IMR-90 (cell line): ENCODE data around the gene RAB27B. TPM values are rescaled to one million over a fixed set of nuclear protein-coding genes. Genes with fewer than 3 reads are reported as not detected.

Experiments
- ATAC-seq: fragments of 200-7000 bp; cut with Tn5 transposase; 2 replicates; pipeline ENCODE4 v1.9.1; 2020; ENCODE audit warnings: low read depth, mild to moderate bottlenecking, moderate library complexity
- BruUV-seq: library from RNA; stranded (reverse); fragments of 400-500 nt; replicated peaks from 2 replicates; lab custom pipeline; 2021; lab: Mats Ljungman, UMichigan
- CTCF ChIA-PET: fragments of 300-600 bp; formaldehyde crosslinking; extraction: SDS; loops from one replicate; lab custom pipeline; 2021; ENCODE audit warnings: antibody characterized with exemption; lab: Yijun Ruan, JAX
- POLR2A ChIA-PET: fragments of 300-600 bp; sonication (Branson Sonifier 250); formaldehyde crosslinking; loops from one replicate; lab custom pipeline; 2022; ENCODE audit warnings: antibody characterized with exemption; ENCODE audit not compliant: unreplicated experiment; lab: Charles Lee
- DNase-seq: peaks from one replicate; pipeline ENCODE4 v3.0.0; 2013
- H2AFZ ChIP-seq: replicated peaks from 2 replicates; pipeline ENCODE3; 2013; ENCODE audit warnings: low read length, mild to moderate bottlenecking; ENCODE audit not compliant: poor library complexity
- H2AK5ac ChIP-seq: 2 replicates; pipeline ENCODE4 v1.6.1; 2013; ENCODE audit warnings: low read depth, low read length, inconsistent platforms
- H2AK9ac ChIP-seq: replicated peaks from 2 replicates; pipeline ENCODE3; 2013; ENCODE audit warnings: mild to moderate bottlenecking, low read depth, low read length, moderate library complexity; ENCODE audit not compliant: poor library complexity
- H2BK120ac ChIP-seq: 2 replicates; pipeline ENCODE4 v1.6.1; 2013; ENCODE audit warnings: low read depth, low read length, inconsistent platforms
- H2BK15ac ChIP-seq: 3 replicates; pipeline ENCODE4 v1.6.1; 2013; ENCODE audit warnings: low read depth, low read length, inconsistent platforms
- H2BK20ac ChIP-seq: 2 replicates; pipeline ENCODE4 v1.6.1; 2013; ENCODE audit warnings: low read depth, mild to moderate bottlenecking, inconsistent platforms, low read length, moderate library complexity
- H2BK5ac ChIP-seq: 2 replicates; pipeline ENCODE4 v1.6.1; 2013; ENCODE audit warnings: mild to moderate bottlenecking, low read depth, low read length, inconsistent platforms; ENCODE audit not compliant: poor library complexity, severe bottlenecking
- H3K14ac ChIP-seq: replicated peaks from 2 replicates; pipeline ENCODE4 v1.6.1; 2013; ENCODE audit warnings: low read depth, low read length, inconsistent platforms
- H3K18ac ChIP-seq: 2 replicates; pipeline ENCODE4 v1.6.1; 2013; ENCODE audit warnings: low read depth, low read length, control low read depth
- H3K23ac ChIP-seq: 2 replicates; pipeline ENCODE4 v1.6.1; 2013; ENCODE audit warnings: low read depth, low read length, inconsistent platforms
- H3K27ac ChIP-seq: 2 replicates; pipeline ENCODE4 v1.5.1; 2013; ENCODE audit warnings: mild to moderate bottlenecking, control low read depth, low read length; ENCODE audit not compliant: insufficient read depth
- H3K27me3 ChIP-seq: 2 replicates; pipeline ENCODE4 v1.6.1; 2013; ENCODE audit warnings: low read length; ENCODE audit not compliant: control insufficient read depth, insufficient read depth
- H3K36me3 ChIP-seq: 2 replicates; pipeline ENCODE4 v1.6.1; 2013; ENCODE audit warnings: low read length, mixed read lengths; ENCODE audit not compliant: control insufficient read depth, insufficient read depth
- H3K4ac ChIP-seq: 2 replicates; pipeline ENCODE4 v1.6.1; 2013; ENCODE audit warnings: low read depth, low read length, inconsistent platforms
- H3K4me1 ChIP-seq: 2 replicates; pipeline ENCODE4 v1.6.1; 2013; ENCODE audit warnings: low read length, mixed read lengths; ENCODE audit not compliant: control insufficient read depth, insufficient read depth
- H3K4me2 ChIP-seq: 2 replicates; pipeline ENCODE4 v1.6.1; 2013; ENCODE audit warnings: low read depth, mild to moderate bottlenecking, control low read depth, low read length, moderate library complexity
- H3K4me3 ChIP-seq: 2 replicates; pipeline ENCODE4 v1.5.1; 2013; ENCODE audit warnings: low read depth, mild to moderate bottlenecking, control low read depth, low read length, moderate library complexity; ENCODE audit not compliant: insufficient read depth
- H3K56ac ChIP-seq: 2 replicates; pipeline ENCODE4 v1.6.1; 2013; ENCODE audit warnings: low read length, inconsistent platforms; ENCODE audit not compliant: insufficient read depth; ENCODE audit errors: extremely low read depth
- H3K79me1 ChIP-seq, 2 experiments: 2 replicates each; pipeline ENCODE4 v1.6.1; 2013; ENCODE audit warnings: low read length in 2 of 2, inconsistent platforms in 1 of 2, low read depth in 1 of 2
- H3K9ac ChIP-seq: 2 replicates; pipeline ENCODE4 v1.6.1; 2013; ENCODE audit warnings: low read depth, low read length, control low read depth
- H3K9me1 ChIP-seq: 2 replicates; pipeline ENCODE4 v1.6.1; 2013; ENCODE audit warnings: low read length, inconsistent platforms; ENCODE audit not compliant: insufficient read depth
- H3K9me3 ChIP-seq: 2 replicates; pipeline ENCODE4 v1.6.1; 2013; ENCODE audit warnings: low read length; ENCODE audit not compliant: control insufficient read depth, insufficient read depth
- H4K20me1 ChIP-seq: 2 replicates; pipeline ENCODE4 v1.6.1; 2013; ENCODE audit warnings: low read length, inconsistent platforms; ENCODE audit not compliant: insufficient read depth
- H4K5ac ChIP-seq: 2 replicates; pipeline ENCODE4 v1.6.1; 2013; ENCODE audit warnings: mild to moderate bottlenecking, low read depth, low read length, control low read depth
- H4K8ac ChIP-seq, 2 experiments: 2 replicates each; pipeline ENCODE4 v1.6.1; 2013; ENCODE audit warnings: low read depth in 2 of 2, low read length in 2 of 2, control low read depth in 1 of 2, inconsistent platforms in 1 of 2
- H4K91ac ChIP-seq: 2 replicates; pipeline ENCODE4 v1.6.1; 2013; ENCODE audit warnings: low read depth, low read length, inconsistent platforms; ENCODE audit not compliant: insufficient read depth
- CEBPB ChIP-seq: IDR thresholded peaks from 2 replicates; pipeline ENCODE4 v1.6.1; 2012; ENCODE audit warnings: low read depth, low read length, improper control_type of control experiment
- MAFK ChIP-seq: IDR thresholded peaks from 2 replicates; pipeline ENCODE4 v1.6.1; 2012; ENCODE audit warnings: low read depth, low read length, improper control_type of control experiment
- NFE2L2 ChIP-seq: fragments of 150-350 bp; IDR thresholded peaks from 2 replicates; pipeline ENCODE4 v1.6.1; 2016; ENCODE audit warnings: low read depth, mild to moderate bottlenecking, low read length
- WGBS, 2 experiments: methylation state at CpG; one replicate each; pipeline versions ENCODE4 v1.1.5 to v1.1.7; 2013; ENCODE audit warnings: missing lambda C conversion rate in 2 of 2; ENCODE audit not compliant: insufficient read length in 1 of 2; ENCODE audit errors: extremely low coverage in 2 of 2; 5-methylcytosine and 5-hydroxymethylcytosine counted together
- dilution Hi-C: fragments of 300-500 bp; cut with HindIII; formaldehyde crosslinking; loops from one replicate; pipeline ENCODE4 v1.14.3; 2018; ENCODE audit warnings: low sequenced_read_pairs; ENCODE audit not compliant: unreplicated experiment
- in situ Hi-C: fragments of 300-500 bp; cut with MboI; formaldehyde crosslinking; loops from 3 replicates; pipeline ENCODE4 v1.14.3; 2019; ENCODE audit warnings: low sequenced_read_pairs, inconsistent platforms, mixed read lengths
- intact Hi-C: fragments of 100-400 bp; cut with micrococcal nuclease; formaldehyde crosslinking; loops from 2 replicates; pipeline ENCODE4 v1.10.0; 2022
- polyA plus RNA-seq, 3 experiments: library from polyadenylated mRNA; depleted of rRNA; stranded (reverse); fragments of >200 nt; gene quantifications; 2 replicates each; pipeline ENCODE4 v1.2.3, GENCODE V29; 2012; ENCODE audit warnings: low replicate concordance in 1 of 3
- total RNA-seq: library from RNA; depleted of rRNA; stranded (reverse); fragments of >200 nt; gene quantifications from 2 replicates; pipeline ENCODE4 v1.2.3, GENCODE V29; 2012

The RAB27B gene
- total and polyA plus RNA-seq, 2 of the 4 experiments (the other 2 are of a cell fraction) = 0.24 to 1.3 TPM

DNA sequence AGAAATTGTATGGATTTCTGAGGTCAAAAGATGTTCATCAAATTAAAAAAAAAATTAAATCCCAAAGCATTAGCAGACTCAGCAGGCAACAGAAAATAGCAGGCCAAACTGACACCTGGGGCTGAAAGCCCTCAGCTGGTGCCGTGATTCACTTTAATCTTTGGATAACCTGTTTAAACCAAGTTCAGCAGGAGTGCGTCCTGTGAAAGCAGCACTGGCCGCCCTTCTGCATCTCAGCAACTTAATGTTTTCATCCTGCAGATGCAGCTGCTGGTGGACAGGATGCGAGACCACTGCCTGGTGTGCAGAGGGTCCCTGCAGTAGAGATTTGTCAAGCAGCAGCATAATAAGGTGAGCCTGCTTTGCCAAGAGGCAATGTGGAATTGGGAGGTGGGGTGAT, 89.8 kb downstream of the RAB27B start:
- no peak for DNase-seq
- Histone ChIP-seq H3K4me2 (no peak overlapping the region), H3K4ac (no peak overlapping the region), H4K91ac (no peak overlapping the region), H2BK120ac (no peak overlapping the region), H3K4me1 (peaks cover 2% of the 10 kb centered on the region; the same call in 1 of the 2 replicates), H4K20me1 (no peaks in the 10 kb centered on the region), H2AK9ac (no peak overlapping the region), H3K18ac (no peak overlapping the region), H3K14ac (no peak overlapping the region), H3K27me3 (no peaks in the 10 kb centered on the region), H3K36me3 (peaks cover 8% of the 10 kb centered on the region), H3K9me1 (peaks cover 5% of the 10 kb centered on the region), H3K4me3 (no peak overlapping the region), H2AK5ac (no peak overlapping the region), H3K23ac (no peak overlapping the region), H3K79me1 (no peaks in the 10 kb centered on the region), H3K27ac (no peak overlapping the region), H4K8ac (no peak overlapping the region), H3K9me3 (no peaks in the 10 kb centered on the region), H2BK5ac (no peak overlapping the region), H2AFZ (no peak overlapping the region), H2BK20ac (no peak overlapping the region), H4K5ac (no peak overlapping the region), H3K56ac (no peak overlapping the region), H3K9ac (no peak overlapping the region), H2BK15ac (no peak overlapping the region)
- POLR2A ChIA-PET = interaction anchor here (0.6 kb wide), 1 partner anchor 561 kb away, joined by 4 read pairs; the partner anchor contains the start of genes C18orf54 and STARD6
- no TSS peak for BruUV-seq
- 86% methylated on average over 1 of the region's 4 CpGs; no CpG with 5 or more reads in 1 of the 2 experiments for WGBS, 2 experiments
- TF ChIP-seq NFE2L2 (no peak), CEBPB (no peak), MAFK (no peak)
- intact Hi-C loops (no loop called here), in situ Hi-C loops (no loop called here), dilution Hi-C loops (no loop called here)
- CTCF ChIA-PET = no interaction called here
- no peak for ATAC-seq
